Effector CD8-positive, alpha-beta T cell (primary cell): ENCODE data around the gene GRM7.

Experiments used
- DNase-seq: peaks from one replicate; lab custom pipeline; 2025; lab: John Stamatoyannopoulos, UW

GRM7 gene

DNA sequence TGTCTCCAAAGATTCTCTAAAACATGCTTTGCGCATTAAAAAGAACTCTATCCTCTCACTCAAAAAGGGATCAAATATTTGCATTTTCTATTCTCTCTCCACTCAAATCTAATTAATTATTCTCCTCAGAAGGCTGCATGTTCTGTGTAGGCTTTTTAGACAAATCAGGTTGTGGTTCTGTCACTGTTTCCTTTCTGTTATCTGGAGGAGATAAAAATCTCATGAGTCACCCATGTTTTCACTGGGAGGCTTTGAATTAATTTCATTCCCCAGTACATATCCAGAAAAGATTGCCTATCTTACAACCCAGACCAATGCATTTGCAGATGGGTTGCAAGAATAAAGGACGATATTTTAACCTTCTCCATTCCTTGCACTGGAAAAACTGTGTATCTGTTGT lies 446.5 kb downstream of the GRM7 start:
- no peak for DNase-seq

DNA sequence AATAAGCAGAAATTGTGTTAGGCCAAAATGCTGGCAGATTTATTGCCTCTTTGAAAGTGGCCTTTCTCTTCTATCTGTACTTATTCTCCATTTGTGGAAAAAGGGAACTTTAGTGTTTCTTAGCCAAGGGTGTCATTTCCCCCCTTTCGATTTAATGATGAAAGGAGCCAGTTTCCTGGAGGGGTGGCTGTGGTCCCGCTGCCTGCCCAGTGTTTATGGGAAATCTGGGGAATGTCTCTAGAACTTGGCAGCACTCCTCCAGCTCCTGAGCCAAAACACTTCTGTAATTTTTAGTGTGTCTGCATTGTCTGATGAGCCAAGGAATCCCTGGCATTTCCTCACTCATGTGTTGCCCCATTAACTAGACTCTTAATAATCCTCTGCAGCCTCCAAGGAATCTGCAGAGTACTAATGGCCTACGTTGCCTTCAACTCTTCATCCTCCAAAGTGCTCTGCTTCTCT lies 448.8 kb downstream of the GRM7 start:
- no peak for DNase-seq

DNA sequence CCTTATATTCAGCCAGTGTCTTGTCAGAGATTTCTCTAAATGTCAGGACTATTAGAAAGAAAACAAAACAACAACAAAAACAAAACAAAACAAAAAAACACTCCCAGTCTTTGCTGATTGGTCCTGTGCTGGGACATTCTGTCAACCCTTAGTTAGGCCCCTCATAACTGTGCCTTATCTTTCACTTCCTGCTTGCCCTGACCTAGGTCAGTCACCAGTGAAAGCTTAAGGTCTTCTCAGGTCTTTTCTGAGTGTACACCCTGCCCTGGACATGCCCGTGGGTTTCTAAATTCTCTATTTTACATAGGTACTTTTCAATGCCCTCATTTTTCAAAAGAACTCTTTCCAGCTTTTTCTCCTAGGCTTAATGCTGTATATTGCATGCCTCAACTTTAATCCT lies 454.1 kb downstream of the GRM7 start:
- DNase-seq: no peak

- no peak for DNase-seq
Observed at GRCh38 chr3:7322957-7323669, 462.2 kb downstream of the GRM7 start.

GRCh38 chr3:7328339-7328738 lies 467.4 kb downstream of the GRM7 start:
- DNase-seq: no peak

DNA sequence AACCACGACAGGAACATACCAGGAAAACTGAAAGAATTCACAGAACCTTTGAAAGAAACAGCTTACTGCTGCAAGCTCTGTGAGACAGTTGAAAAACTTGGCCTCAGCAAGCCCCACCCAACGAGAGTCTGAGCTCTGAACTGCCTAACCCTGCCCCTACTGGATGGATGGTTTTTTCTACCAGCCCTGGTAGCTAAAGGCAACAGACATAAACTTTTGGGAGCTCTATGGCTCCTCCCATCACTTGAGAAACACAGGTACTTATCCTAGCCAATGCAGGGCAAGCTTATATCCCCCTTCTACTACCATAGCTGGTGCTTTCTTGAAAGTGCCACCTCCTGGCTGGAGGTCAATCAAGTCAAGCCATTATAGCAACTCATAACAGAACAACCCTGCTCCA lies 471.8 kb downstream of the GRM7 start:
- DNase-seq: no peak

DNA sequence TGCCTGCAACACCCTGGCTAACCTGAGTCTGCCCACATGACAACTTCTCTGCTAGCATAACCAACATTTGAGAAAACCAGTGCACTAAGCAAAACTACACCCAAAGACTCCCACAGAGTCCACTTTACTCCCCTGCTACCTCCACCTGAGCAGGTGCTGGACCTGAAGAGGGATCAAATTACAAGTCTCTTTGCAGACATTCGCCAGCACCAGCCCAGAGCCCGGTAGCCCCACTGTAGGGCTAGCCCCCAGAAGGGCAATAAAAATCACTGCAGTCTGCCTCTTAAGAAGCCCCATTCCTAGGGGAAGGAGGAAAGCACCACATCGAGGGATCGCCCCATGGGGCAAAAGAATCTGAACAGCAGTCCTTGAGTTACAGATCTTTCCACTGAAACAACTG lies 472.2 kb downstream of the GRM7 start:
- no peak for DNase-seq

GRCh38 chr3:7340795-7341194 lies 479.9 kb downstream of the GRM7 start:
- DNase-seq: no peak

GRCh38 chr3:7346364-7346763 lies 485.4 kb downstream of the GRM7 start:
- DNase-seq: no peak

- DNase-seq: no peak
Observed at GRCh38 chr3:7357101-7357500, 496.2 kb downstream of the GRM7 start.

GRCh38 chr3:7367968-7368367 lies 507.1 kb downstream of the GRM7 start:
- DNase-seq: no peak

DNA sequence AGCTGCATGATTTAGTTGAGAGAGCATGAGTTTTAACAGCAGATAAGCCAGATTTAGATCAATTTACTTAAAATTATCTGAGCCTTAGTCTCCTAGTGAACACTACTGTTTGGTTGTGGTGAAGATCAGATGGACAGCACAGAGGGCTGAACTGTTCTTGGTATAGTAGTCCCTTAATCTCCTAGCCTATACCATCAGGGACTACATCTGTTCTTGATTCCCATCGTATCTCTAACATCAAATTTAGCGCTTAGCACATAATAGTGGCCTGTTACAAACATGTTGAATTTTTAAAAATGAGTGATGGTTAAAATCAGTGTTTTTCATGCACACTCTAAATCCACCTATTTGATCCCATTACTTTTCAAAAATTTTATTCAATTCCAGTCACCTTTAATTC lies 507.7 kb downstream of the GRM7 start:
- DNase-seq: no peak

DNA sequence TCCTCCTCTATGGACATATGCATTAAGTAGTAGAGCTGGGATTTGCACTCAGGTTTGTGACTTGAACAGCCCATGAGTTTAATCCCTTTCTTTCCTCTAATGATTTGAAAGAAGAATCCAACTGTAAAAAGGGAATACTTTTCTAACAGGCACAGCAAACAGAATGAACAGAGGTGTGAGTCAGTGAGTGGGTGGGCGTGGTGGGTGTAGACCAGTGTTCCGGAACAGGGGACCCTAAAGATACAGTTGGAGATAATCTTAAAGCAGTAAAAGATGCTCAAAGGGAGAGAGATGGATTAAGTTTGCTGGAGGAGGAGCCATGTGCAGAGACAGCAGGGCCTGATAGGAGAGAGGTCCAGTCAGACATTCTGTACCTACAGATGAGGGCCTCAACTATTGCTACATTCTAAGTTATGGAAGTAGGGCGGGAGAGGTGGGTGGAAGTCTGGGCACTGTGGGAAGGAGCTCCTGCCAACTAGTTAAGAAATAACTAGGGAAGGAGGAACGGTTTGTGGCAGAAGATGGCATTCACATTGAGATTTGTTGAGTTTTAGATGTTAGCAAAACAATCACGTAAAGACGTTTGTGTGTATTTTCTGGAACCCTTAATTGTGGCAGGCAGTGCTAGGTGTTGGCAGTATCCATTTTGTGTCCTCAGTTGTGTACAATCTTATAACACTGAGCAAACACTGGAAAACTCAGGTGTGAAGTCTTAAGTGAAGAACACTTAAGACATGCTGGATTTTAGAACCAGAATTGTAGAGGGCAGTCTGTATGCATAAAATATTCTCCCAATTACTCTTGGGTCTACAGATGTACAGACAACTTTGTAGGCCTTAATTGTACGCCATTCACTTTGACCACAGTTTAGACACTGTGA lies 511.0 kb downstream of the GRM7 start:
- no peak for DNase-seq

GRCh38 chr3:7377103-7377502 lies 516.2 kb downstream of the GRM7 start:
- no peak for DNase-seq

GRCh38 chr3:7381741-7382140 lies 520.8 kb downstream of the GRM7 start:
- DNase-seq: no peak

- no peak for DNase-seq
Observed at GRCh38 chr3:7382293-7383010, 521.5 kb downstream of the GRM7 start.

DNA sequence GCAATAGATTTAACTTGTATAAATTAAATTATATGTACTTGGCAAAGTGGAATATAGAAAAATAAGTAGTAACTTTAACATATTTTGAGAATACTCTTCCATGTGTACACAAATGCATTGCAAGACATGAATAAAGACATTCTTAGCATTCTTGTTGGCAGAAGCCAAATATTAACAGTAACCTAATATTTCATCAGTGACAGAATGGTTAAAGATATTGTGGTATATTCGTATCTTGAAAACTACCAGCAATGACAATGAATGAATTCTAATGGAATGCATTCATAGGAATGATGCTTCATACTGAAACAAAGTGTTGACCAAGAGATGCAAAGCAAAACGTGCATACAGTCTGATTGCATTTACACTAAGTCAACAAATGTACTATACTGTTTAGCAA lies 524.7 kb downstream of the GRM7 start:
- no peak for DNase-seq

- DNase-seq: no peak
Observed at GRCh38 chr3:7388026-7388425, 527.1 kb downstream of the GRM7 start.

DNA sequence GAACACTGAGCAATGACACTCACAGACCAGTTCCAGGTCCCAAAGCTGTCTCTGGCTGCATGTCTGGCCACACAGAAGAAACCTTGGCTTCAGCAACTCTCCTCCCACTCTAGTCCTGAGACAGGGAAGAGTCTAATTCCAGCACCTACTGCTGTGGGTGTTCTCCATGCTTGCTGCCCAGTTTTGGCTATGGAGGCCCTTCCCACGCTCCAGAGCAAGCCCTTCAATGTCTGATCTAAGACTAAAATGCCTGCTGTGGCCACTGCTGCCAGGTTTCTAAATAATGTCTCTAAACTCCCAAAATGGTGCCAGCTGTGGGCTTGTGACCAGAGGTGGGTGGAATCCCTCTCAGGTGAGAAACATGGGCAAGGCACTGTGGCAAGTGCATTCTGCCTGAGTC lies 531.3 kb downstream of the GRM7 start:
- no peak for DNase-seq

DNA sequence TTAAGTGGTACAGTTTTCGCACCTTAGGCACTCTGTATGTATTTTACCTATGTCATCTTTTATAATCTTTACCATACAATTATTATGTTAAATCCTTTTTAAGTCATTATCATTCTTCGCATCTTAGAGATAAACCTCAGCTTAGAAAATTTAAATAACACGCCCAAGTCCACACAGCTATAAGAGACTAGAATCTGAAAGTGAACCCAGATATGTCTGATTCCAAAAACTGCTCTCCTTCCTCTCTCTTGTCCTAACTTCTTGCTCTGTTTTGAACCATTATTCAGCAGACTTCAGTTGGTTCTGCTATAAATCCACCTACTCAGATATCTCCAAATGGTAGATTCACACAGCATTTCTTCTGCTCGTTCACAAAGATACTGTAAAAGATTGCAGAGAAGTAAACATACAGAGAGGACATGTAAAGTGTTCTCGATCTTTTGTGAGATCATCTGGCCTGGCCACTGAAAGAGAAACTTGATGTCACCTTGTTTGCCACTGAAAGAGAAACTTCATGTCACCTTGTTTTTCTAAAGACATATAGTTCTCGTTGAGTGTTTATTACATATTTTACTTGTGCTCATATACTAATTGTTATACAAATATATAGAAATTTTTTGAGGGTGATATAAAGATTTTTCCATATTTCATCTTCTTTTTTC lies 533.2 kb downstream of the GRM7 start:
- no peak for DNase-seq

- no peak for DNase-seq
Observed at GRCh38 chr3:7396534-7396933, 535.6 kb downstream of the GRM7 start.

GRCh38 chr3:7397097-7397496 lies 536.2 kb downstream of the GRM7 start:
- no peak for DNase-seq
